Measurements from ENCODE around the gene CNGA3.
"Not testable (repeated sequence)": the region's sequence is repeated elsewhere in the genome, so short reads cannot be mapped to it uniquely, and the experiment has no call there.

CNGA3 gene

GRCh38 chr2:98317214-98317613 is 29.0 kb upstream of the CNGA3 start:
- no peaks in the 10 kb centered on the region for H3K4me1 ChIP-seq (ENCODE audit: insufficient read depth, low read length, poor library complexity, severe bottlenecking)
- H3K79me2 ChIP-seq (ENCODE audit: insufficient read depth, low read length), result no peaks in the 10 kb centered on the region
- no peaks in the 10 kb centered on the region for H4K20me1 ChIP-seq (ENCODE audit: insufficient read depth, low read length, poor library complexity, severe bottlenecking)
- no peaks in the 10 kb centered on the region for H3K9me2 ChIP-seq (replicated peaks; ENCODE audit: low read depth, low read length)
- no peaks in the 10 kb centered on the region for H3K36me3 ChIP-seq (ENCODE audit: insufficient read depth, low read length)
- TF ChIP-seq, protein P1, sequence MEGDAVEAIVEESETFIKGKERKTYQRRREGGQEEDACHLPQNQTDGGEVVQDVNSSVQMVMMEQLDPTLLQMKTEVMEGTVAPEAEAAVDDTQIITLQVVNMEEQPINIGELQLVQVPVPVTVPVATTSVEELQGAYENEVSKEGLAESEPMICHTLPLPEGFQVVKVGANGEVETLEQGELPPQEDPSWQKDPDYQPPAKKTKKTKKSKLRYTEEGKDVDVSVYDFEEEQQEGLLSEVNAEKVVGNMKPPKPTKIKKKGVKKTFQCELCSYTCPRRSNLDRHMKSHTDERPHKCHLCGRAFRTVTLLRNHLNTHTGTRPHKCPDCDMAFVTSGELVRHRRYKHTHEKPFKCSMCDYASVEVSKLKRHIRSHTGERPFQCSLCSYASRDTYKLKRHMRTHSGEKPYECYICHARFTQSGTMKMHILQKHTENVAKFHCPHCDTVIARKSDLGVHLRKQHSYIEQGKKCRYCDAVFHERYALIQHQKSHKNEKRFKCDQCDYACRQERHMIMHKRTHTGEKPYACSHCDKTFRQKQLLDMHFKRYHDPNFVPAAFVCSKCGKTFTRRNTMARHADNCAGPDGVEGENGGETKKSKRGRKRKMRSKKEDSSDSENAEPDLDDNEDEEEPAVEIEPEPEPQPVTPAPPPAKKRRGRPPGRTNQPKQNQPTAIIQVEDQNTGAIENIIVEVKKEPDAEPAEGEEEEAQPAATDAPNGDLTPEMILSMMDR (conservative IDR thresholded peaks at IDR 0.05; ENCODE audit: low read length), result no peak
- TF ChIP-seq EZH2phosphoT487 (IDR thresholded peaks at IDR 0.05; ENCODE audit: borderline replicate concordance), result no peak
- no peaks in the 10 kb centered on the region for H3F3A ChIP-seq (ENCODE audit: low read depth)
- peaks cover 5% of the 10 kb centered on the region; the same call in 1 of the 2 replicates for H3K9me3 ChIP-seq (ENCODE audit: insufficient read depth, low read depth, low read length)
- no peak overlapping the region for H3K4me2 ChIP-seq (ENCODE audit: low read depth, low read length, poor library complexity, severe bottlenecking)
- H3K9ac ChIP-seq (ENCODE audit: low read depth, low read length, poor library complexity, severe bottlenecking), result no peak overlapping the region
- H2AFZ ChIP-seq (ENCODE audit: low read length), result no peak overlapping the region
- H3K4me3 ChIP-seq (ENCODE audit: low read length, poor library complexity, severe bottlenecking), result no peak overlapping the region
- H3K27me3 ChIP-seq (ENCODE audit: insufficient read depth, low read length, poor library complexity, severe bottlenecking), result no peaks in the 10 kb centered on the region

GRCh38 chr2:98320171-98320570 is 26.1 kb upstream of the CNGA3 start:
- not testable (repeated sequence) for H3K4me1 ChIP-seq (ENCODE audit: insufficient read depth, low read length, poor library complexity, severe bottlenecking); H3K4me3 ChIP-seq (ENCODE audit: low read length, poor library complexity, severe bottlenecking); H3K79me2 ChIP-seq (ENCODE audit: insufficient read depth, low read length); H2AFZ ChIP-seq (ENCODE audit: low read length); H3K27me3 ChIP-seq (ENCODE audit: insufficient read depth, low read length, poor library complexity, severe bottlenecking); H3K9ac ChIP-seq (ENCODE audit: low read depth, low read length, poor library complexity, severe bottlenecking); H3K9me3 ChIP-seq (ENCODE audit: insufficient read depth, low read depth, low read length); H3K36me3 ChIP-seq (ENCODE audit: insufficient read depth, low read length); H4K20me1 ChIP-seq (ENCODE audit: insufficient read depth, low read length, poor library complexity, severe bottlenecking); H3K4me2 ChIP-seq (ENCODE audit: low read depth, low read length, poor library complexity, severe bottlenecking); H3K9me2 ChIP-seq (replicated peaks; ENCODE audit: low read depth, low read length); H3F3A ChIP-seq (ENCODE audit: low read depth)

- no peak overlapping the region for H2AFZ ChIP-seq (ENCODE audit: low read length)
- no peaks in the 10 kb centered on the region for H3K79me2 ChIP-seq (ENCODE audit: insufficient read depth, low read length)
- no peaks in the 10 kb centered on the region for H3K4me1 ChIP-seq (ENCODE audit: insufficient read depth, low read length, poor library complexity, severe bottlenecking)
- no peak overlapping the region for H3K9ac ChIP-seq (ENCODE audit: low read depth, low read length, poor library complexity, severe bottlenecking)
- H3K36me3 ChIP-seq (ENCODE audit: insufficient read depth, low read length), result no peaks in the 10 kb centered on the region
- no peaks in the 10 kb centered on the region for H3F3A ChIP-seq (ENCODE audit: low read depth)
- H4K20me1 ChIP-seq (ENCODE audit: insufficient read depth, low read length, poor library complexity, severe bottlenecking), result no peaks in the 10 kb centered on the region
- peaks cover 5% of the 10 kb centered on the region; the same call in 1 of the 2 replicates for H3K9me3 ChIP-seq (ENCODE audit: insufficient read depth, low read depth, low read length)
- H3K27me3 ChIP-seq (ENCODE audit: insufficient read depth, low read length, poor library complexity, severe bottlenecking), result no peaks in the 10 kb centered on the region
- no peaks in the 10 kb centered on the region for H3K9me2 ChIP-seq (replicated peaks; ENCODE audit: low read depth, low read length)
- TF ChIP-seq, protein P1 (conservative IDR thresholded peaks at IDR 0.05; ENCODE audit: low read length), result no peak
- TF ChIP-seq EZH2phosphoT487 (IDR thresholded peaks at IDR 0.05; ENCODE audit: borderline replicate concordance), result no peak
- no peak overlapping the region for H3K4me3 ChIP-seq (ENCODE audit: low read length, poor library complexity, severe bottlenecking)
- H3K4me2 ChIP-seq (ENCODE audit: low read depth, low read length, poor library complexity, severe bottlenecking), result no peak overlapping the region
Measured at GRCh38 chr2:98324181-98324580, 22.1 kb upstream of the CNGA3 start.

DNA sequence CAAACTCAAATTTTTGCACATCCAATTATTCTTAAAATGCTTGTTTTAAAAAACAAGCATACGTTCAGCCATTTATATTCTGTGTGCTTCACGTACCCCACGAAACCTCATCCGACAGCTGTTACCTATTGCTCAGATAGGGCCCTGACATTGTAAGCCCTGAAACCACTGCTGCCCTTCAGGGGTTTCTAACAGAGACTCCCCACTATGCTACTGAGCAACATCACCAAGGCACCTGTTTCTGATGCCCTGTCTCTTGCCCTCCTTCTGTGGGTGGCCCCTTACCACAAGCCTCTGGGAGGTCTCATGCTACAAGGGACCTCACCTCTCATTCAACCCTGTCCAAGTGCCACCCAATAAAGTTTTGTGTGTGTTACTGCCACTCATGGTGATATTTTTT is 18.5 kb upstream of the CNGA3 start:
- no peaks in the 10 kb centered on the region for H3K27me3 ChIP-seq (ENCODE audit: insufficient read depth, low read length, poor library complexity, severe bottlenecking)

More for the DNA sequence above, 18.5 kb upstream of the CNGA3 start:
- Histone ChIP-seq H4K20me1 (ENCODE audit: insufficient read depth, low read length, poor library complexity, severe bottlenecking) (no peaks in the 10 kb centered on the region), H3K4me3 (ENCODE audit: low read length, poor library complexity, severe bottlenecking) (no peak overlapping the region), H3K9ac (ENCODE audit: low read depth, low read length, poor library complexity, severe bottlenecking) (no peak overlapping the region), H3K9me2 (replicated peaks; ENCODE audit: low read depth, low read length) (no peaks in the 10 kb centered on the region), H3K4me1 (ENCODE audit: insufficient read depth, low read length, poor library complexity, severe bottlenecking) (no peaks in the 10 kb centered on the region), H2AFZ (ENCODE audit: low read length) (no peak overlapping the region), H3K79me2 (ENCODE audit: insufficient read depth, low read length) (no peaks in the 10 kb centered on the region), H3K4me2 (ENCODE audit: low read depth, low read length, poor library complexity, severe bottlenecking) (no peak overlapping the region), H3F3A (ENCODE audit: low read depth) (no peaks in the 10 kb centered on the region), H3K36me3 (ENCODE audit: insufficient read depth, low read length) (no peaks in the 10 kb centered on the region), H3K9me3 (ENCODE audit: insufficient read depth, low read depth, low read length) (no peaks in the 10 kb centered on the region)
- TF ChIP-seq, protein P1 (conservative IDR thresholded peaks at IDR 0.05; ENCODE audit: low read length), result no peak
- no peak for TF ChIP-seq EZH2phosphoT487 (IDR thresholded peaks at IDR 0.05; ENCODE audit: borderline replicate concordance)
